ENCODE data around the gene ZBED4.

Gene ZBED4

GRCh38 chr22:49852898-49853894, at the start of gene ZBED4:
Gene ZBED4, plus strand, starts transcription at chr22:49853844. Its CDS starts 29,819 bp downstream, at chr22:49883663.
- Histone ChIP-seq H3K79me2 (peaks cover 3% of the 10 kb centered on the region), H3K27me3 (ENCODE audit: control insufficient read depth, insufficient read depth, low read length) (no peaks in the 10 kb centered on the region), H3K9ac (no peak within 1 kb of the TSS), H3K4me2 (ENCODE audit: low read length) (peak within 1 kb of the TSS; percentile 90), H3K27ac (peak within 1 kb of the TSS; percentile 25), H3K4me3 (ENCODE audit: low read depth, low read length) (peak within 1 kb of the TSS; percentile 62), H3K9me3 (ENCODE audit: control insufficient read depth, low read length) (no peaks in the 10 kb centered on the region), H2AFZ (peak within 1 kb of the TSS; percentile 70), H3K4me1 (peaks cover 4% of the 10 kb centered on the region), H3K36me3 (ENCODE audit: control insufficient read depth, insufficient read depth, low read length) (no peaks in the 10 kb centered on the region)
- no peak for TF ChIP-seq CTCF (IDR thresholded peaks at IDR 0.05)

GRCh38 chr22:49807129-49807528, 46.5 kb upstream of the ZBED4 start:
- no peak overlapping the region for H3K27ac ChIP-seq
- H2AFZ ChIP-seq: no peak overlapping the region
- no peak for TF ChIP-seq CTCF (IDR thresholded peaks at IDR 0.05)
- peaks cover 46% of the 10 kb centered on the region for H3K79me2 ChIP-seq
- no peak overlapping the region for H3K9ac ChIP-seq
- no peaks in the 10 kb centered on the region for H3K36me3 ChIP-seq (ENCODE audit: control insufficient read depth, insufficient read depth, low read length)
- H3K9me3 ChIP-seq (ENCODE audit: control insufficient read depth, low read length): no peaks in the 10 kb centered on the region
- no peak overlapping the region for H3K4me3 ChIP-seq (ENCODE audit: low read depth, low read length)
- no peak overlapping the region for H3K4me2 ChIP-seq (ENCODE audit: low read length)
- H3K4me1 ChIP-seq: peaks cover 4% of the 10 kb centered on the region
- H3K27me3 ChIP-seq (ENCODE audit: control insufficient read depth, insufficient read depth, low read length): no peaks in the 10 kb centered on the region

GRCh38 chr22:49807780-49808708, 45.6 kb upstream of the ZBED4 start:
- H3K27ac ChIP-seq: no peak overlapping the region
- no peaks in the 10 kb centered on the region for H3K9me3 ChIP-seq (ENCODE audit: control insufficient read depth, low read length)
- H3K4me2 ChIP-seq (ENCODE audit: low read length): no peak overlapping the region
- H2AFZ ChIP-seq: no peak overlapping the region
- no peaks in the 10 kb centered on the region for H3K27me3 ChIP-seq (ENCODE audit: control insufficient read depth, insufficient read depth, low read length)
- no peaks in the 10 kb centered on the region for H3K36me3 ChIP-seq (ENCODE audit: control insufficient read depth, insufficient read depth, low read length)
- no peak overlapping the region for H3K9ac ChIP-seq
- peaks cover 48% of the 10 kb centered on the region for H3K79me2 ChIP-seq
- H3K4me3 ChIP-seq (ENCODE audit: low read depth, low read length): no peak overlapping the region
- H3K4me1 ChIP-seq: peaks cover 4% of the 10 kb centered on the region
- TF ChIP-seq CTCF (IDR thresholded peaks at IDR 0.05): no peak

GRCh38 chr22:49810363-49811019, 43.2 kb upstream of the ZBED4 start:
- TF ChIP-seq CTCF (IDR thresholded peaks at IDR 0.05): no peak
- H3K4me3 ChIP-seq (ENCODE audit: low read depth, low read length): no peak overlapping the region
- H3K4me2 ChIP-seq (ENCODE audit: low read length): no peak overlapping the region
- peaks cover 4% of the 10 kb centered on the region for H3K4me1 ChIP-seq
- H3K9ac ChIP-seq: no peak overlapping the region
- no peak overlapping the region for H3K27ac ChIP-seq
- no peaks in the 10 kb centered on the region for H3K9me3 ChIP-seq (ENCODE audit: control insufficient read depth, low read length)
- H2AFZ ChIP-seq: no peak overlapping the region
- peaks cover 54% of the 10 kb centered on the region for H3K79me2 ChIP-seq
- no peaks in the 10 kb centered on the region for H3K36me3 ChIP-seq (ENCODE audit: control insufficient read depth, insufficient read depth, low read length)
- H3K27me3 ChIP-seq (ENCODE audit: control insufficient read depth, insufficient read depth, low read length): no peaks in the 10 kb centered on the region
